HepG2 (cell line): Measurements from ENCODE around the gene ZNF26. TPM values are rescaled to one million over a fixed set of nuclear protein-coding genes. Genes with fewer than 3 reads are reported as not detected.
A peak's percentile ranks its signal among the peaks of the same experiment; 100 is the strongest.

ENCODE experiments used
- ARNT ChIP-seq: fragments of 450-650 bp; IDR thresholded peaks from 2 replicates; pipeline ENCODE4 v1.6.1; 2017
- BORCS8-MEF2B ChIP-seq: sonication (generic); formaldehyde crosslinking; IDR thresholded peaks from 2 replicates; pipeline ENCODE4 v1.8.0; 2022; ENCODE audit warnings: mild to moderate bottlenecking, missing genetic modification reagents
- CCDC6 ChIP-seq: sonication (generic); formaldehyde crosslinking; IDR thresholded peaks from 2 replicates; pipeline ENCODE4 v1.8.1; 2022; ENCODE audit warnings: mild to moderate bottlenecking, missing genetic modification reagents, moderate library complexity
- FOXP1 ChIP-seq, 2 experiments: fragments of 450-650 bp in 1 of 2; IDR thresholded peaks; 2 replicates each; pipeline ENCODE4 v1.6.1; 2017 to 2018; ENCODE audit warnings: antibody characterized with exemption in 1 of 2
- GLI4 ChIP-seq: sonication (generic); formaldehyde crosslinking; IDR thresholded peaks from 2 replicates; pipeline ENCODE4 v1.5.1; 2020; ENCODE audit warnings: missing genetic modification reagents, mild to moderate bottlenecking, moderate library complexity, borderline replicate concordance
- JUND ChIP-seq: sonication (generic); formaldehyde crosslinking; IDR thresholded peaks from 2 replicates; pipeline ENCODE4 v1.8.0; 2022; ENCODE audit warnings: mild to moderate bottlenecking, missing genetic modification reagents
- KDM6A ChIP-seq: IDR thresholded peaks from 2 replicates; pipeline ENCODE4 v1.6.1; 2016; ENCODE audit warnings: low read depth
- MAFK ChIP-seq, 2 experiments: IDR thresholded peaks in 1 of 2; conservative IDR thresholded peaks in 1 of 2; 2 replicates each; pipeline ENCODE4 v1.6.1; 2011; ENCODE audit warnings: improper control_type of control experiment in 2 of 2, low read length in 2 of 2
- NR2F1 ChIP-seq, 2 experiments: fragments of 450-650 bp in 1 of 2; formaldehyde crosslinking in 1 of 2; IDR thresholded peaks; 2 replicates each; pipeline versions ENCODE4 v1.5.0 to v1.6.1; 2016 to 2020; ENCODE audit warnings: mild to moderate bottlenecking in 1 of 2, missing compliant biosample characterization in 1 of 2, missing genetic modification reagents in 1 of 2, moderate library complexity in 1 of 2
- RXRA ChIP-seq: sonication (generic); formaldehyde crosslinking; IDR thresholded peaks from 2 replicates; pipeline ENCODE4 v1.5.1; 2020; ENCODE audit warnings: missing genetic modification reagents
- SCMH1 ChIP-seq: sonication (generic); formaldehyde crosslinking; IDR thresholded peaks from 2 replicates; pipeline ENCODE4 v1.9.0; 2021; ENCODE audit warnings: missing genetic modification reagents, mild to moderate bottlenecking, borderline replicate concordance
- SMAD9 ChIP-seq: sonication (generic); formaldehyde crosslinking; IDR thresholded peaks from 2 replicates; pipeline ENCODE4 v1.5.1; 2020; ENCODE audit warnings: mild to moderate bottlenecking, missing genetic modification reagents
- SPEN ChIP-seq: sonication (generic); formaldehyde crosslinking; IDR thresholded peaks from 2 replicates; pipeline ENCODE4 v1.5.1; 2020; ENCODE audit warnings: low read depth, mild to moderate bottlenecking, missing genetic modification reagents
- SRY ChIP-seq: sonication (generic); formaldehyde crosslinking; IDR thresholded peaks from 2 replicates; pipeline ENCODE4 v1.8.0; 2022; ENCODE audit warnings: mild to moderate bottlenecking, missing genetic modification reagents
- XBP1 ChIP-seq: sonication (generic); formaldehyde crosslinking; IDR thresholded peaks from 2 replicates; pipeline ENCODE4 v1.5.0; 2020; ENCODE audit warnings: missing genetic modification reagents
- ZNF263 ChIP-seq: sonication (generic); formaldehyde crosslinking; IDR thresholded peaks from 2 replicates; pipeline ENCODE4 v1.4.0; 2020; ENCODE audit warnings: missing genetic modification reagents
- ZNF30 ChIP-seq: sonication (generic); formaldehyde crosslinking; IDR thresholded peaks from 2 replicates; pipeline ENCODE4 v1.5.0; 2020; ENCODE audit warnings: mild to moderate bottlenecking, missing genetic modification reagents
- ZNF430 ChIP-seq: sonication (generic); formaldehyde crosslinking; IDR thresholded peaks from 2 replicates; pipeline ENCODE4 v1.9.0; 2021; ENCODE audit warnings: mild to moderate bottlenecking, missing genetic modification reagents
- ZNF720 ChIP-seq: sonication (generic); formaldehyde crosslinking; IDR thresholded peaks from 2 replicates; pipeline ENCODE4 v1.4.0; 2020; ENCODE audit warnings: missing genetic modification reagents
- ZNF749 ChIP-seq: sonication (generic); formaldehyde crosslinking; IDR thresholded peaks from 2 replicates; pipeline ENCODE4 v1.8.0; 2022; ENCODE audit warnings: mild to moderate bottlenecking, missing genetic modification reagents, moderate library complexity, borderline replicate concordance
- ZNF768 ChIP-seq: sonication (generic); formaldehyde crosslinking; IDR thresholded peaks from 2 replicates; pipeline ENCODE4 v1.4.0; 2020; ENCODE audit warnings: missing genetic modification reagents
- polyA plus RNA-seq, 8 experiments: library from polyadenylated mRNA; depleted of rRNA in 3 of 8; stranded (reverse) in 7 of 8; unstranded in 1 of 8; fragments of >200 nt; fragmentation: Illumina TruSeq in 4 of 8; extraction: Trizol in 4 of 8; gene quantifications; 2 replicates each; pipeline versions ENCODE4 v1.2.1 to v1.2.3, GENCODE V29; 2011 to 2016; ENCODE audit warnings: low read depth in 4 of 8, missing spikeins in 1 of 8, mixed read lengths in 1 of 8; ENCODE audit not compliant: insufficient read depth in 1 of 8
- total RNA-seq, 5 experiments: library from RNA; depleted of rRNA; stranded (reverse); fragments of >200 nt; fragmentation: Illumina TruSeq; extraction: Trizol; gene quantifications; 2 replicates each; pipeline ENCODE4 v1.2.3, GENCODE V29; 2016; ENCODE audit warnings: low read depth in 1 of 5
- TF ChIP-seq, protein P1 (sequence below): sonication (generic); formaldehyde crosslinking; IDR thresholded peaks from 2 replicates; pipeline ENCODE4 v1.4.0; 2020; ENCODE audit warnings: mild to moderate bottlenecking, missing genetic modification reagents
- TF ChIP-seq, protein P2 (sequence below): sonication (generic); formaldehyde crosslinking; conservative IDR thresholded peaks from 2 replicates; pipeline ENCODE4 v1.8.0; 2022; ENCODE audit warnings: mild to moderate bottlenecking, moderate library complexity, missing genetic modification reagents
- TF ChIP-seq, protein P3 (sequence below): sonication (generic); formaldehyde crosslinking; IDR thresholded peaks from 2 replicates; pipeline ENCODE4 v1.9.0; 2021; ENCODE audit warnings: missing genetic modification reagents, borderline replicate concordance

Gene ZNF26
- total and polyA plus RNA-seq, 2 of the 13 experiments (the other 11 are each of a cell fraction or from before 2014, with no cell fraction given): 3.8 to 6.5 TPM

DNA sequence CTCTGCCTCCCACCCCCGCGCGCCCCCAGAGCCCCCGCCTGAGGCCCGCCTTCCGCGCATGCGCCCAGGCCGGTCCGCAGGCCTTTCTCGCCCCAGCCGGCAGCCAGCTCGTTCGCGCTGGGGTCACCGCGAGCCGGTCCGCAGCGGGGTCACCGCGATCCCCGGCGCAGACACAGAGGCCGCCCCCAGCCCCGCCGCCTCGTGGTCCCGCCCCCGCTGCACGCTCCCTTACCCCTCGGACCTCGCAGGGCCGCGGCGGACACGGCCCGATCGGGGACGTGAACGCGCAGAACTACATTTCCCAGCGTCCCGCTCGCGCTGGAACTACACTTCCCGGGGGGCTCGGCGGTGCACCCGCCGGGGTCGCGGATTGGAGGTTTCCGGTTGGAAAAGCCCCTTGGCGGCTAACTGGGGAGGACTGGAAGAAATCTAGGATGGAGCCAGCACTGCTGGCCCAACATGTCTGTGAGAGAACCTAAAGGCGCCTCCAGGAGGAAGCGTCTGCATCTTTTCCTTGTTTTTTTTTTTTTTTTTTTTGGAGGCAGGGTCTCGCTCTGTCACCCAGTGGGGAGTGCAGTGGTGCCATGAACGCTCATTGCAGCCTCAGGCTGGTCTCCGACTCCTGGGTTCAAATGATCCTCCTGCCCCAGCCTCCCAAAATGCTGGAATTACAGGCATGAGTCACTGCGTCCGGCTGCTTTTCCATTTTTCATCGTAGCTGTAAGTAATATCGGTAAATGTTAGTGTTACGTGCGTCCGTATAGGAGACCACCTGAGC lies 30.0 kb upstream of the ZNF26 start, which contains the start of gene ZNF605 (continued):
- no peak for TF ChIP-seq GLI4 (CRISPR knock-in tag)
- TF ChIP-seq RXRA (CRISPR knock-in tag): 0 out of 2 replicates have a peak, but pooled peaks have one; percentile 31
- no peak for TF ChIP-seq SRY
- TF ChIP-seq, protein P1, sequence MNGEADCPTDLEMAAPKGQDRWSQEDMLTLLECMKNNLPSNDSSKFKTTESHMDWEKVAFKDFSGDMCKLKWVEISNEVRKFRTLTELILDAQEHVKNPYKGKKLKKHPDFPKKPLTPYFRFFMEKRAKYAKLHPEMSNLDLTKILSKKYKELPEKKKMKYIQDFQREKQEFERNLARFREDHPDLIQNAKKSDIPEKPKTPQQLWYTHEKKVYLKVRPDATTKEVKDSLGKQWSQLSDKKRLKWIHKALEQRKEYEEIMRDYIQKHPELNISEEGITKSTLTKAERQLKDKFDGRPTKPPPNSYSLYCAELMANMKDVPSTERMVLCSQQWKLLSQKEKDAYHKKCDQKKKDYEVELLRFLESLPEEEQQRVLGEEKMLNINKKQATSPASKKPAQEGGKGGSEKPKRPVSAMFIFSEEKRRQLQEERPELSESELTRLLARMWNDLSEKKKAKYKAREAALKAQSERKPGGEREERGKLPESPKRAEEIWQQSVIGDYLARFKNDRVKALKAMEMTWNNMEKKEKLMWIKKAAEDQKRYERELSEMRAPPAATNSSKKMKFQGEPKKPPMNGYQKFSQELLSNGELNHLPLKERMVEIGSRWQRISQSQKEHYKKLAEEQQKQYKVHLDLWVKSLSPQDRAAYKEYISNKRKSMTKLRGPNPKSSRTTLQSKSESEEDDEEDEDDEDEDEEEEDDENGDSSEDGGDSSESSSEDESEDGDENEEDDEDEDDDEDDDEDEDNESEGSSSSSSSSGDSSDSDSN: peak; percentile 41; the same call in 1 of the 2 replicates
- TF ChIP-seq SMAD9 (CRISPR knock-in tag): no peak
- TF ChIP-seq ZNF30 (CRISPR knock-in tag): no peak
- no peak for TF ChIP-seq ZNF768 (CRISPR knock-in tag)
- TF ChIP-seq NR2F1 (CRISPR knock-in tag; IDR thresholded peaks at IDR 0.05): no peak
- TF ChIP-seq, protein P2, sequence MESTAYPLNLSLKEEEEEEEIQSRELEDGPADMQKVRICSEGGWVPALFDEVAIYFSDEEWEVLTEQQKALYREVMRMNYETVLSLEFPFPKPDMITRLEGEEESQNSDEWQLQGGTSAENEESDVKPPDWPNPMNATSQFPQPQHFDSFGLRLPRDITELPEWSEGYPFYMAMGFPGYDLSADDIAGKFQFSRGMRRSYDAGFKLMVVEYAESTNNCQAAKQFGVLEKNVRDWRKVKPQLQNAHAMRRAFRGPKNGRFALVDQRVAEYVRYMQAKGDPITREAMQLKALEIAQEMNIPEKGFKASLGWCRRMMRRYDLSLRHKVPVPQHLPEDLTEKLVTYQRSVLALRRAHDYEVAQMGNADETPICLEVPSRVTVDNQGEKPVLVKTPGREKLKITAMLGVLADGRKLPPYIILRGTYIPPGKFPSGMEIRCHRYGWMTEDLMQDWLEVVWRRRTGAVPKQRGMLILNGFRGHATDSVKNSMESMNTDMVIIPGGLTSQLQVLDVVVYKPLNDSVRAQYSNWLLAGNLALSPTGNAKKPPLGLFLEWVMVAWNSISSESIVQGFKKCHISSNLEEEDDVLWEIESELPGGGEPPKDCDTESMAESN (CRISPR knock-in tag): 0 out of 2 replicates have a peak, but pooled peaks have one; percentile 59
- TF ChIP-seq MAFK (conservative IDR thresholded peaks at IDR 0.05 in 1 of 2, IDR thresholded peaks at IDR 0.05 in 1 of 2; ENCODE audit: low read length in 2 of 2): no peak
- TF ChIP-seq CCDC6 (CRISPR knock-in tag): no peak
- TF ChIP-seq ZNF720 (CRISPR knock-in tag): no peak
- TF ChIP-seq ARNT: no peak
- no peak; the same call in 1 of the 2 replicates for TF ChIP-seq SPEN (CRISPR knock-in tag)
- no peak for TF ChIP-seq KDM6A (CRISPR knock-in tag)
- TF ChIP-seq FOXP1 (IDR thresholded peaks at IDR 0.05): no peak
- TF ChIP-seq FOXP1 (CRISPR knock-in tag; IDR thresholded peaks at IDR 0.05): no peak
- no peak for TF ChIP-seq JUND (CRISPR knock-in tag)
- no peak for TF ChIP-seq ZNF430 (CRISPR knock-in tag)
- TF ChIP-seq SCMH1 (CRISPR knock-in tag): no peak
- TF ChIP-seq BORCS8-MEF2B (CRISPR knock-in tag): no peak
- no peak for TF ChIP-seq ZNF749 (CRISPR knock-in tag)
- TF ChIP-seq, protein P3, sequence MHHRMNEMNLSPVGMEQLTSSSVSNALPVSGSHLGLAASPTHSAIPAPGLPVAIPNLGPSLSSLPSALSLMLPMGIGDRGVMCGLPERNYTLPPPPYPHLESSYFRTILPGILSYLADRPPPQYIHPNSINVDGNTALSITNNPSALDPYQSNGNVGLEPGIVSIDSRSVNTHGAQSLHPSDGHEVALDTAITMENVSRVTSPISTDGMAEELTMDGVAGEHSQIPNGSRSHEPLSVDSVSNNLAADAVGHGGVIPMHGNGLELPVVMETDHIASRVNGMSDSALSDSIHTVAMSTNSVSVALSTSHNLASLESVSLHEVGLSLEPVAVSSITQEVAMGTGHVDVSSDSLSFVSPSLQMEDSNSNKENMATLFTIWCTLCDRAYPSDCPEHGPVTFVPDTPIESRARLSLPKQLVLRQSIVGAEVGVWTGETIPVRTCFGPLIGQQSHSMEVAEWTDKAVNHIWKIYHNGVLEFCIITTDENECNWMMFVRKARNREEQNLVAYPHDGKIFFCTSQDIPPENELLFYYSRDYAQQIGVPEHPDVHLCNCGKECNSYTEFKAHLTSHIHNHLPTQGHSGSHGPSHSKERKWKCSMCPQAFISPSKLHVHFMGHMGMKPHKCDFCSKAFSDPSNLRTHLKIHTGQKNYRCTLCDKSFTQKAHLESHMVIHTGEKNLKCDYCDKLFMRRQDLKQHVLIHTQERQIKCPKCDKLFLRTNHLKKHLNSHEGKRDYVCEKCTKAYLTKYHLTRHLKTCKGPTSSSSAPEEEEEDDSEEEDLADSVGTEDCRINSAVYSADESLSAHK (CRISPR knock-in tag): no peak
- TF ChIP-seq XBP1 (CRISPR knock-in tag): no peak
- TF ChIP-seq ZNF263 (CRISPR knock-in tag): peak; percentile 72
